ENCODE data around the gene ZFP92. TPM values are rescaled to one million over a fixed set of nuclear protein-coding genes. Genes with fewer than 3 reads are reported as not detected.

The ZFP92 gene
- total RNA-seq, 3 donors from 2014 or later = 0.29 to 1.6 (median 1.3) TPM

- no peak overlapping the region for H3K27ac ChIP-seq
Observed at GRCh38 chrX:153460826-153461225, 49.6 kb downstream of the ZFP92 start.

More at GRCh38 chrX:153460826-153461225, 49.6 kb downstream of the ZFP92 start:
- no peaks in the 10 kb centered on the region for H3K36me3 ChIP-seq
- no peaks in the 10 kb centered on the region for H3K4me1 ChIP-seq
- peaks cover 0 to 50% of the 10 kb centered on the region in 2 donors for H3K27me3 ChIP-seq
- TF ChIP-seq CTCF (IDR thresholded peaks at IDR 0.05) = peak in 2 of 3 donors; percentile 19 to 24
- TF ChIP-seq POLR2A (IDR thresholded peaks at IDR 0.05) = no peak
- no peaks in the 10 kb centered on the region for H3K9me3 ChIP-seq
- DNase-seq (ENCODE audit: low spot score in 2 of 2) = no peak
- H3K4me3 ChIP-seq = no peak overlapping the region
- intact Hi-C loops (cut with DNase I; ENCODE audit: low total_unique reads) = loop anchor here (5.0 kb wide), 1 partner anchor 839 kb away; no protein-coding TSS in a partner anchor

Other genes starting within 250 kb of the ZFP92 start
- not detected for gene MAGEA1, start 232.2 kb upstream of the ZFP92 start, total RNA-seq
- not detected for gene PNMA6F, start 89.7 kb upstream of the ZFP92 start, total RNA-seq
- 10 to 100 TPM in 2 of 3 donors, 1 to 10 TPM in 1; 8.3 to 13.3 (median 12.8) TPM for gene ZNF275, start 77.3 kb upstream of the ZFP92 start, total RNA-seq
- gene PNMA6E, start 10.1 kb upstream of the ZFP92 start, total RNA-seq = not detected
- 1 to 10 TPM; 1.0 to 4.3 (median 1.9) TPM for gene TREX2, start 34.6 kb downstream of the ZFP92 start, total RNA-seq
- gene HAUS7, start 59.1 kb downstream of the ZFP92 start, total RNA-seq = 10 to 100 TPM; 19.0 to 26.2 (median 21.9) TPM
- 10 to 100 TPM in 2 of 3 donors, 1 to 10 TPM in 1; 9.7 to 21.3 (median 11.0) TPM for gene BGN, start 83.5 kb downstream of the ZFP92 start, total RNA-seq
- gene ATP2B3, start 106.2 kb downstream of the ZFP92 start, total RNA-seq = not detected
- 10 to 100 TPM; 23.9 to 42.6 (median 39.7) TPM for gene CCNQ, start 187.7 kb downstream of the ZFP92 start, total RNA-seq
- gene DUSP9, start 235.7 kb downstream of the ZFP92 start, total RNA-seq = under 1 TPM in 2 of 3 donors, not detected in 1; 0.33 to 0.73 TPM